Measurements from ENCODE around the gene ASPHD1.
"Not testable (repeated sequence)": the region's sequence is repeated elsewhere in the genome, so short reads cannot be mapped to it uniquely, and the experiment has no call there.

Gene ASPHD1, protein sequence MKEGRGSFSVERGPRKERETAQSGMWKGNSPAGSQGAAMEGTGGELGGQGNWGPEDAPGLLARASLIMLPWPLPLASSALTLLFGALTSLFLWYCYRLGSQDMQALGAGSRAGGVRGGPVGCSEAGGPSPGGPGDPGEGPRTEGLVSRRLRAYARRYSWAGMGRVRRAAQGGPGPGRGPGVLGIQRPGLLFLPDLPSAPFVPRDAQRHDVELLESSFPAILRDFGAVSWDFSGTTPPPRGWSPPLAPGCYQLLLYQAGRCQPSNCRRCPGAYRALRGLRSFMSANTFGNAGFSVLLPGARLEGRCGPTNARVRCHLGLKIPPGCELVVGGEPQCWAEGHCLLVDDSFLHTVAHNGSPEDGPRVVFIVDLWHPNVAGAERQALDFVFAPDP

DNA sequence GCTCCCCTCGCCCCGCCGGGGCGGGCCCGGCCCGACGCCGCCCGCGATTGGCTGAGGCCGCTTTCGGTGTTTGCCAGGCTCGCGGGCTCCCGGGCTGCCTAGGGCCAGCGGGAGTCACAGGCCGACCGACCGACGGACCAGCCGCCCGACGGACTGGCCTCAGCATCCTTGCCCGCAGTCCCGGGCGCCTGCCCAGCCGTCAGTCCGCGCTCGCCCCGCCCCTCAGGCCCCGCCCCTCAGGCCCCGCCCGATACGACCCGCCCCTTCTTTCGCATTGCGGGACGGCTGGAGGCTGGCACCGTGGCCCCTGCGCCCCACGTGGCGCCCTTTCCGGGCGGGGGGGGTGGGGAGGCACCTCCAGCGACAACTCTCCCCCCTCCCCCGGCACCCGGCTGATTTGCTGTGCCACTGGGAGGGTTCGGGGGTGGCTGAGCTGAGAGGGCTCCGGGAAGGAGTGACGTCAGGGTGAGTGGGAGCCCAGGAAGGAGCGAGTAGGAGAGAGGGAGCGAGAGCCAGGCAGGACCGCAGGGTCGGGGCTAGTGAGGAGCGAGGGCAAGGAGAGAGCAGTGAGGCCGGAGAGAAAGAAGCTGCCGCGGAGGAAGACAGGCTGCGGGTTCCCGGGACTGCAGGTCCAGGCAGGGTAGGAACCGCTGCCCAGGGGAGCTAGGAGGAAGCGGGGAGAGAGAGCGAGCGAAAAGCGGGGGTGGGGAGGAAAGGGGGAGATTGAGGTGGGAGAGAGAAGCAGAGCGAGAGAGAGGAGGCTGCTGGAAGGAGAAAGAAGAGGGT lies at the start of gene ASPHD1:
Gene ASPHD1 (plus strand): TSS at position 387 of the 786 bp plus-strand sequence. CDS start 484 bp downstream, outside the sequence.
- peak within 1 kb of the TSS; percentile 61 for H3K27ac ChIP-seq
- DNase-seq (ENCODE audit: low read depth, low spot score) = no peak

DNA sequence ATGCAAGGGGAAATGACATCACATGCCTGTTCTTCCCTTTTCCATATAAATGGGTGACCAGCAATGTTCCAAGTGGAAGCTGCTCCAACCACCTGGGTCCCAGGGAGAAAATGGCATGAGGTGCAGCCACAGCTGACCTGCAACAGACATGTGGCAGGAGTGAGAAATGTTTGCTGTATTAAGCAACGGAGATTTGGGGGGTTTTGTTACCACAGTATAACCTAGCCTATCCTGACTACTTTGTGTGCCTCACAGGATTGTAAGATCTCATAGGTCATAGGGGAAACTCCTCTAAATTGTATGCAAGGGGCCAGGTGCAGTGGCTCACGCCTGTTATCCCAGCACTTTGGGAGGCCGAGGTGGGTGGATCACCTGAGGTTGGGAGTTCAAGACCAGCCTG lies 49.3 kb upstream of the ASPHD1 start:
- H3K27ac ChIP-seq = no peak overlapping the region
- DNase-seq (ENCODE audit: low read depth, low spot score) = no peak

DNA sequence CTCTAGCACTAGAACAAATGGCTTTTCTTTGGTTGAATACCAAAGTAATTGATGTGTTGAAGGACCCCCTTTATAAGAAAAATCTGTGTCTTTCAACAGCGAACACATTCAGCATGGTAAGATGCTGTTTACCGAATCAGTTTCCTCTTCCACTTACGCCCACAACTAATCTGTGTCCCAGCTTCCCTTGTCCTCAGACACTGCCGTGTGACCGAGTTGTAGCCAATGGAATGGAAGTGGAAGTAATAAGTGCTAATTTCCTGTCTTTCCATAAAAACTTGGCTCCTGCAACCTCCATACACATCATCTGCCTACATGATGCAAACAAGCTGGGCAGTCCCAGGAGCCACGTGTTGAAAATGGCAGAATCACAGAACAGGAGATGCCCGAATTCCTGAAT lies 47.6 kb upstream of the ASPHD1 start:
- H3K27ac ChIP-seq = no peak overlapping the region
- DNase-seq (ENCODE audit: low read depth, low spot score) = no peak

DNA sequence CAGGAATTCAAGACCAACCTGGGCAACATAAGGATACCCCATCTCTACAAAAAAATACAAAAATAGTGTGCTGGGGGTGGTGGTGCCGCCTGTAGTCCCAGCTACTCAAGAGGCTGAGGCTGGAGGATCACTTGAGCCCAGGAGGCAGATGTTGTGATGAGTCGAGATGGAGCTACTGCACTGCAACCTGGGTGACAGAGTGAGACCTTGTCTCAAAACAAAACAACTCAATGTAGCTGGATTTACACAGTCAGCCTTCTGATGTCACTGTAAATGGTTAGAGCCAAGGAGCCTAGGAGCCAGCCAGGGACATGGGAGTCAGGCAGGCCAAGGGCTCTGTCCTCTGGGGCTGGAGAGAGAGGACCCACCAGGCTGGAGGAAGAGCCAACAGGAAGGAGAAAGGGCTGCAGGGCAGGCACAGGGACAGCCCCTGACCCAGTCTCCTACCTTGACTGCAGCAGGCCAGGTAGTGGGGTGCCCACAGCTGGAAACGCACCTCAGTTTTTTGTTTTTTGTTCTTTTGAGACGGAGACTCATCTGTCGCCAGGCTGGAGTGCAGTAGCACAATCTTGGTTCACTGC lies 45.7 kb upstream of the ASPHD1 start:
- DNase-seq (ENCODE audit: low read depth, low spot score) = no peak
- no peak overlapping the region for H3K27ac ChIP-seq

DNA sequence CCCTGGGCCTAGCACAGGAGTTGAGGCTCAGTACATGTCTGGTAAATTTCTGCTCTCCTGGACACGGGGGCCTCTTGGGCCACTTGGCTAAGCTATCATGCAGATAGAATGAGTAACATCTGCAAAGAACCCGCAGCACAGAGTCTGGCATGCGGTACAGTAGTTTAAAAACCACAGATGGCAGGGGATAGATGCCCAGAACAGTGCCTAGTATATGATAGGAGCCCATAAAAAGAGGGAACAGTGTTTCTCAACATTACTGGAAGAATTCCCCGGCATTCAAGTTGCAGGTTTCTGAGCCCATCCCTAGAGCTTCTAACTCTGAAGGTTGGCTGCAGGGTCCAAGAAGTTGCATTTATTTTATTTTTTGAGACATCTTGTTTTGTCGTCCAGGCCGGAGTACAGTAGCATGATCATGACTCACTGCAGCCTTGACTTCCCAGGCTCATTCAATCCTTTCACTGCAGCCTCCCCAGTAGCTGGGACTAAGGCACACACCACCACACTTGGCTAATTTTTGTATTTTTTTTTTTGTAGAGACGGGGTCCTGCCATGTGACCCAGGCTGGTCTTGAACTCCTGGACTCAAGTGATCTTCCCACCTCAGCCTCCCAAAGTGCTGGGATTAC lies 43.0 kb upstream of the ASPHD1 start:
- DNase-seq (ENCODE audit: low read depth, low spot score) = no peak
- H3K27ac ChIP-seq = no peak overlapping the region

DNA sequence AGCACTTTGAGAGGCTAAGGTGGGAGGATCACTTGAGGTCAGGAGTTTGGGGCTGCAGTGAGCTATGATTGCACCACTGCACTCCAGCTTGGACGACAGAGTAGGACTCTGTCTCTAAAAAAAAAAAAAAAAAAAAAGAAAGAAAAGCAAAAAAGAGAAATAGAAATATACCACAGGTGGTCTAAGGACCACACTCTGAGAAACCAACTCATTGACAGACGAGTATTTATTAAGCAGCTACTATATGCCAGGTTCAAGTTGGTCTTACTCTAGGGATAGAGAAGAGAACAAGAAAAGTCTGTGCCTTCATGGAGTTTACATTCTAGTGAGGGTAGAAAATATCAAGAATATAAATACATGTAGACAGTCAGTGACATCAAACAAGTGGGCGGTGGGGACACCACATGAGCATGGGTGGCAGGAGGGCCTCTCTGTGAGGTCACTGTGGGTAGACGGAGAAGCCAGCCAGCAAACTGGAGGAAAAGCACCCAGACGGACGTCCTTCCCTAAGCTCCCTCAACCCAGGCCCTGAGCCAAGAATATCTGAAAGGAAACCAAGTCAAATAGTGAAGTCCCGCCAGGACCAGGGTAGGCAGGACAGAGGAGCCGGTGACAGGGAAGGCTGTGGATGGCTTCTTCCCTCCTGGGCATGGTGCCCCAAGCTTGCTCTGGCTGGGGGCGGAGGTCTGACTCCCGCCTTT lies 42.0 kb upstream of the ASPHD1 start:
- H3K27ac ChIP-seq = no peak overlapping the region
- DNase-seq (ENCODE audit: low read depth, low spot score) = no peak

DNA sequence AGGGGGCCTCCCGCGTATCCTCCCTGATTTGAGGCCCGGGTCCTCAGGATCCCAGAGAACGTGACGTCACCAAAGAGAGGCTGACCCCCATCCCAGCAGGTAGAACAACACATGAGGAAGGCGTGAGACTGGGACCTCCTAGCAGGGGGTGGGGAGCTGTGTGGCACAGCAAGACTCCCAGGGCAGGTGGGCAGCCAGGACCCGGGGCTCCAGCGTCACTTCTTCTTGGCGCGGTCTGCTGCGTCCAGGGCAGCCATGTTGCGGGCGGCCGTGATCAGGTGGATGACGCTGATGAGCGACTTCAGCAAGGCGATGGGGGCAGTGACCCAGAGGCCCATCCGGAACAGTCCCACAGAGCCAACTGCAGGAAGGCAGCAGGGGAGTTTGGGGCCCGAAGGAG lies 41.3 kb upstream of the ASPHD1 start:
- H3K27ac ChIP-seq = no peak overlapping the region
- DNase-seq (ENCODE audit: low read depth, low spot score) = no peak

DNA sequence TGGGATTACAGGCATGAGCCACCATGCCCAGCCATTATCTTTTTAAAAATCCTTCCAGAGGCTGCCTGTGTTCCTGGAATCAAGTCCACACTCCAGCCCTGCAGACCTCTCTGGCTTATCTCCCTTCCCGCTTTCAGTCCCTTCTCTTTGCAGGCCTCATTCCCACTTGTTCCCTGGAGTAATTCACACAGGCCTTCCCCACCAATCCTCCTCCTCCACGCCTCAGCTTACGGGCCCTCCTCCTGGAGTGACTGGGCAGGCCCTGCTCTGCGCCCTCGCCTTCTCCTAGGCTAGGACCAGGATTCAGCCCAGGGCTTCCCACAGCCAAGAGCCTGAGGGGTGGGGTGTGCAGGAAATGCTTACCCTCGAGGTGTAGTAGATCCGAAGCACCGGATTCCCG lies 40.1 kb upstream of the ASPHD1 start:
- DNase-seq (ENCODE audit: low read depth, low spot score) = no peak
- no peak overlapping the region for H3K27ac ChIP-seq

DNA sequence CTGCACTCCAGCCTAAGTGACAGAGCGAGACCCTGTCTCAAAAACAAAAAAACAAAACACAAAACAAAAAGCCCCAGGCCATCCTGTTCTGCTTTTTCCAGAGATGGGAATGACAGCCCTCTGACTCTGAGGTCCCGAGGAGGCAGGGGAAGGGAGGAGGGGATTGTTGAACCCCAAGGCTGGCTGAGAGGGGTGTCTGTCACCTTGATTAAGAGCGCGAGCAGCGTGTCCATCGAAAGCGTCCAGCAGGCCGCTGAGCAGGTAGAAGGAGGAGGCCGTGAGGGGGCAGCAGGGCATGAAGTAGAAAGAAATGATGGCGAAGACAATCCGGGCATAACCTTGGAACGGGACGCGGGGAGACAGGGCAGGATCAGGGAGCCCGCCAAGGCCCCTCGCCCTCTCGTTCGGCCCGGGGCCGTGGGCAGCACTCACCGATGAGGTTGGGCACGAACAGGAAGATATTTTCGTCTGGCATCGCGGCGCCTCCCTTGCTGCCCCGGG lies 37.9 kb upstream of the ASPHD1 start:
- peak overlapping the region; percentile 76 for H3K27ac ChIP-seq

DNA sequence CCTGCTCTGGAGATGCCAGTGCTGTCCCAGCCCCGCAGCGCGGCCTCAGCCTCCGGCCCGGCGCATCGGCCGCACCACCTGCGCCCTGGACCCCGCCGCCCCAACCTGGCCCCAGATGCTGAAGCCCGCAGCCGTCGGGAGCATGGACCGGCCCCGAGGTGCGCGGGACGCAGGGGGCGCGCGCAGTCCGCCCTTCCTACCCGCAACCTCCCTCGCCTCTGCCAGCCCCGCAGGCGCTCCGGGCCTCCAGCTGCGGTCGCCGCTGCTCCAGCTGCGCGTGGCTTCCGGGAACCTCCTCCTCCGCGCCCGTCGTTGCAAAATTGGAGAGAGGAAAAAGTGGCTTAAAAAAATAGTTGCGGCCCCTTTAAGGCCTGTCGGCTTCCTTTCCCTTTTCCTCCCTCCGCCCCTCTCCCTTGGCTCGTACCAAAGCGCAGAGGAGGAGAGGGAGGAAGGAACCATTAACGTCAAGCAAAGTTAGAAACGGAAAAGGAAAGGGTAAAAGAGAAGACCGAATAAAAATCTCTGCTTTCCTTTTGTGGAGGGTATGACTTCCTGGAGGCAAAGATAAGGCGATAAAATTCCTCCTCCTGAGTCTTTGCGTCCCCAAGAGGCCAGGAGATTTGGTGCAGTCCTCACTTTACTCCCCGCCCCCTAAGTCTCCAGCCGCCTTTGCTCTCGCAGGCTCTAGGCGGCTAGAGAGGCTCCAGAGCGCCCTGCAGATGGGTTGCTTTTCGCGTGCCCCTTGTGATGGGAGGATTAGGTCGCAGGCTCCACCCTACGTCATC lies 37.2 kb upstream of the ASPHD1 start, which contains the start of gene CDIPT:
Gene CDIPT (minus strand): TSS at position 343 of the 785 bp plus-strand sequence. CDS start 369 bp downstream, outside the sequence.
- DNase-seq (ENCODE audit: low read depth, low spot score) = peak; percentile 80

More for the DNA sequence above, 37.9 kb upstream of the ASPHD1 start:
- no peak for DNase-seq (ENCODE audit: low read depth, low spot score)

DNA sequence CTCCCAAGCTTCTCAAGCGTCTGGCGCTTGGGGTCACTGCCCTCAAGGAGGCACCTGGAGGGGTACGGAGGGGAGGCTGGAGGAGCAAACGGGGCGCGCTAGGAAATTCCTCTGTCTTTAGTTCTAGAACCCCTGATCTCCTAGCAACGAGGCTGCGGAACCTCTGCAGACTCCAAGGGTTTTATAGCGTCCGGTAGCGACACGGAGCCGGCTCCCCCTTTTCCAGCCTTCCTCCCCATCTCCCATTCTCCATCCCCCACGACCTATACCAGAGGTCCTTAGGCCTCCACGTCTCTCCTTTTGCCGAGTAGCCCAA lies 36.7 kb upstream of the ASPHD1 start:
- peak overlapping the region; percentile 76 for H3K27ac ChIP-seq
- DNase-seq (ENCODE audit: low read depth, low spot score) = no peak

More for the DNA sequence above, 37.2 kb upstream of the ASPHD1 start, which contains the start of gene CDIPT:
- H3K27ac ChIP-seq = peak within 1 kb of the TSS; percentile 76

DNA sequence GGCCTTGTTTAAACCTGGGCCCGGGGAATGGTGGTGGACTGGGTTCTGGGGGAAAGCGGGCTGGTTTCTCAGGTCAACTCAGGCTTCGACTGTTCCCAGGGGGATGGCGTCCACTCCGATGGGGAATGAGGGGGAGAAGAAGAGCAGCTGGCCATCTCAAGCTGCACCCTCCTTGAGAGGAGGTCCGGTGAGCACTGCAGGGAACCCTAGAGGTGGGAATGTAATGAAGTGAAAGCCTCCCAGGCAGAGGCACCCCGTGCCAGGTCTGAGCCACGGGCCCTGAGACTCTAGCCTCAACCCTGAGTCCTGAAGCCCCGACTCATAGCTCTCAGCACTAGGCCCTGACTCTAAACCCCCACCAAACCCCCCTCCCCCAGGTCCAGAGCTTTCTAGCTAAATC lies 36.1 kb upstream of the ASPHD1 start:
- DNase-seq (ENCODE audit: low read depth, low spot score) = no peak
- no peak overlapping the region for H3K27ac ChIP-seq

DNA sequence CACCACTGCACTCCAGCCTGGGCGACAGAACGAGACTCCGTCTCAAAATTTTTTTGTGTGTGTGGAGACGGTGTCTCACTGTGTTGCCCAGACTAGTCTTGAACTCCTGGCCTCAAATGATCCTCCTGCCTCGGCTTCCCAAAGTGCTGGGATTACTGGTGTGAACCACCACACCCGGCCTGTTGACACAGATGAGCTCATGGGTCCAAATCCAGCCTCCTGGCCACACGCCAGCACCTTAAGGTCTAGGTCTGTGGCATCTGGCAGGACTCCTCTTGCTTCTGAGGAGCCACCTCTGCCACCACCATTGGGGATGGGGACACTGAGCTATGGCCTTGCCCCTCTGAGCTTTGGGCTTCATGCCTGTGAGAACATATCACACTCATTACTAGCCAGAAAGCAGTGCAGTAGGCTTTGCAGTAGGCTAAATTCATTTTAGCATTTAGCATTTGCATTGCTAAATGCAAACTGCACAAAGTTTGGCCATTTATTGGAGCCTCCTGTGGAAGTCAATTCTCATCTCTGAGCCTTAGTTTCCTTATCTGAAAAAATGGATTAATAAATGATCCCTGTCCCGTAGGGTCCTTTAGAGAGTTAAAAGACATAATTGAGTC lies 31.8 kb upstream of the ASPHD1 start:
- no peak for DNase-seq (ENCODE audit: low read depth, low spot score)
- H3K27ac ChIP-seq = no peak overlapping the region

DNA sequence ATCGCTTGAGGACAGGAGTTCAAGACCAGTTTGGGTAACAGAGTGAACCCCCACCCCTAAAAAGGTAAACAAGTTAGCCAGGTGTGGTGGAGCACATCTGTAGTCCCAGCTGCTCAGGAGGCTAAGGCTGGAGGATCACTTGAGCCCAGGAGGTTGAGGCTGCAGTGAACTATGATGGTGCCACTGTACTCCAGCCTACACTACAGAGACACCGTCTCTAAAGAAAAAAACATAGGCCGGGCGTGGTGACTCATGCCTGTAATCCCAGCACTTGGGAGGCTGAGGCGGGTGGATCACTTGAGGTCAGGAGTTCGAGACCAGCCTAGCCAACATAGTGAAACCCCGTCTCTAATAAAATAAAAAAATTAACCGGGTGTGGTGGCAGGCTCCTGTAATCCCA lies 31.2 kb upstream of the ASPHD1 start:
- not testable (repeated sequence) for DNase-seq (ENCODE audit: low read depth, low spot score)

DNA sequence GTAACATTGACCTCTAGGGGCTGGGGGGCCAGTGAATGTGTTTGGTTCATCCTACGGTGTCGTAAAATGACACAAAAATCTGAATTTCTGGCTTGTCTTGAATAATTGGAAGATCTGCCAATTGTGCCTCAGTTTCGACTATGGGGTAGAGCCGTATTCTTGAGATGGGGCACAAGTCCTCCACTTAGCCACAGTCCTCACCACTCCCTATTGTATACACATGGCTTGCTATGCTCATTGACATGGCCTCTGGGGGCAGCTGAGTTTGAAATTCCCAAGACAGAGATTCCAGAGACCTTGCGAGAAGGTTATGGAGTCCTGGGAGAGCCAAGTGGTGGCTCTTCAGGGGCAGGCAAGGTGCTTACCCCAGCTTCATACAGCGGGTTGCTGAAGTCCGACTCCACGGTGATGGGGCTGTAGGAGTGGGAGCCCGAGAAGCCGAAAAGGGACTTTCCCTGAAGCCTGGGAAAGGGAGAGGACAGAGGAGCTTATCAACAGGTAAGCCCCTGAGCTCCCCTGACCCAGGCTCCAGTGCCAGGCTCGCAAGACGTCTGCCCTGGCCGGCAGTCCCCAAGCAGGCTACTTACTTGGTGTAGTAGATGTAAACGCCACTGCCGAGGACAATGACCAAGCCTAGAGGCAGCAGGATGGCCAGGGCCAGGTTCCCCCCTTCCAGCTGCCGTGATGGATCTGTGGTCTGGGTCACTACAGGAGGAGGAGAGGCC lies 28.3 kb upstream of the ASPHD1 start:
- H3K27ac ChIP-seq = no peak overlapping the region
- DNase-seq (ENCODE audit: low read depth, low spot score) = no peak

More for the DNA sequence above, 31.2 kb upstream of the ASPHD1 start:
- H3K27ac ChIP-seq = not testable (repeated sequence)

DNA sequence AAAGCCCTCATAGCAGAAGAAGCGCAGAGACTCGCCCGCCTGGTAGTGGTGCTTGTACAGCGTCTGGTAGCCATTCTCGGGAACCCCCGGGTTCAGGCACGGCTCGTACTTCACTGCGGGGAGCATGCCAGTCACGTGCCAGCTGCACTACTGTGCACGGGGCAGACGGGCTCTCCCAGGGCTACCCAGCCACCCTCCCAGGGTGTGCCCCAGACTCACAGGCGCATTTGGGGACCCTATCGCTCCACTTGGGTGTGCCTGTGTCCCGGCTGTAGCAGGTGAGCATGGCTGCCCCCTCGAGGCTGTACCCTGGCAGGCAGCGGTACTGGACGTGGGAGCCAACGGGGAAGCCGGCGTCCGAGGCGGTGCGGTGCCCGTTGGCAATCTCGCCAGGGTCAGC lies 27.0 kb upstream of the ASPHD1 start:
- H3K27ac ChIP-seq = no peak overlapping the region

DNA sequence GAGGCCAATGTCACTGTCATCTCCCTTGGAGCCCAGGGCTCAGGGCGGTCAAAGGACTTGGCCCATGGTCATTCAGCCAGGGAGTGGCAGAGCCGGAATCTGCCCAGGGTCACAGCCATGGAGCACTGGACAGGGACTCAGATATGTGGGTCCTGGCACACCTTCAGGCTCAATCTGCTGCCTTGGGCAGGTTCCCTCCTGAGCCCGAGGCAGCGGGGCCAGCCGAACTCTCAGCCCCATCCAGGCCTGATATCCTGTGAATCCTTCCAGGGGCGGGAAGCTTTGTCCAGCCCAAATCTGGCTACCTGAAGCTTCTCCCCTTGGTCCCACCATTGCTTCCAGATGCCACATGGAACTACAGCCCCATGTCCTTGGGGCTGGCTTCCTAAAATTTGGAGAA lies 25.1 kb upstream of the ASPHD1 start:
- no peak overlapping the region for H3K27ac ChIP-seq
- DNase-seq (ENCODE audit: low read depth, low spot score) = no peak

More for the DNA sequence above, 27.0 kb upstream of the ASPHD1 start:
- DNase-seq (ENCODE audit: low read depth, low spot score) = no peak

DNA sequence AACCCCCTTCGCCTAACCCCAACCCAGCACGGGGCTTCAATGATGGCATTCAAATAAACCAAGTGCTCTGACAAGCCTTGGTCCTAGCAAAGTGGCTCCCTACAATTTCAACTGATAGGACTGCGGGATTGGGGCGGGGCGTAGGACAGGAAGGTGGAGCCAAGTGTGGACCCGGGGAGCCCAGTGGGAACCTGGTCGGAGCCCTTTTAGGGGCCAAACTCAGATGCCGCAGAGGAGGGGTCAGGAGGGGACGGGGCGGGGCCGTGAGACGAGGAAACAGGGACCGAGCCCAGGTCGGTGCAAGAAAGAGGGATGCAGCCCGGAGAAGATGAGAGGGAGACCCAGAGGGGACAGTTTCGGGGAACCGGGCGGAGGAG lies 24.1 kb upstream of the ASPHD1 start:
- H3K27ac ChIP-seq = no peak overlapping the region
- no peak for DNase-seq (ENCODE audit: low read depth, low spot score)
